Measurements from ENCODE around the gene GH1.

DNA sequence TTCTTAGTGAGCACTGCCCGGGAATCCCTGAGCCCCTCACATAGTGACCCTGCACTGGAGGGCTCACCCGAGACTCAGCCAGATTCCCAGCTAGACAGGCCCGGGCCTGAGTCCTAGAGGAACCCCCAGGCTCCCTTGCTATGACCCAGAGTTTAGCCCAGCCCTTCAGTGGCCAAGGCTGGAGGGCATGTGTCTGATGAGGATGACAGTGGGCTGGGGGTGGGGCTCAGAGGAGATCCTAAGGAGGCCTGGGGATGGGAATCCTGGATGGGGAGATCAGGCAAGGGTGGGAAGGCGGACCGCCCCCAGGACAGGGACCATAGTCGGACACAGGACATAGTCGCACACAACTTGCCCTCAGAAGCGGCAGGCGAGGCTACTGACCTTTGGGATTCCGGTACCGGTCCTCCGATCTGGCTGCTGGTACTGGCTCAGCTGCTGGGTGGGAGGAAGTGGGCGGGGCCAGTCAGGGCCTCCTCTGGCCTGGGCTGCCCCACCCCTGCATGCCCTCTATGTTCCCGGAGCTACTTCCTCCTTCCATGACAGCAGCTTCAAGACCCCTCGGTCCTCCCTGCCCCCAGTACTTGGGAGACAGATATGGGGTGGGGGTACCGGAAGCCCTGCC is 12.4 kb upstream of the GH1 start:
- TF ChIP-seq, protein P1, sequence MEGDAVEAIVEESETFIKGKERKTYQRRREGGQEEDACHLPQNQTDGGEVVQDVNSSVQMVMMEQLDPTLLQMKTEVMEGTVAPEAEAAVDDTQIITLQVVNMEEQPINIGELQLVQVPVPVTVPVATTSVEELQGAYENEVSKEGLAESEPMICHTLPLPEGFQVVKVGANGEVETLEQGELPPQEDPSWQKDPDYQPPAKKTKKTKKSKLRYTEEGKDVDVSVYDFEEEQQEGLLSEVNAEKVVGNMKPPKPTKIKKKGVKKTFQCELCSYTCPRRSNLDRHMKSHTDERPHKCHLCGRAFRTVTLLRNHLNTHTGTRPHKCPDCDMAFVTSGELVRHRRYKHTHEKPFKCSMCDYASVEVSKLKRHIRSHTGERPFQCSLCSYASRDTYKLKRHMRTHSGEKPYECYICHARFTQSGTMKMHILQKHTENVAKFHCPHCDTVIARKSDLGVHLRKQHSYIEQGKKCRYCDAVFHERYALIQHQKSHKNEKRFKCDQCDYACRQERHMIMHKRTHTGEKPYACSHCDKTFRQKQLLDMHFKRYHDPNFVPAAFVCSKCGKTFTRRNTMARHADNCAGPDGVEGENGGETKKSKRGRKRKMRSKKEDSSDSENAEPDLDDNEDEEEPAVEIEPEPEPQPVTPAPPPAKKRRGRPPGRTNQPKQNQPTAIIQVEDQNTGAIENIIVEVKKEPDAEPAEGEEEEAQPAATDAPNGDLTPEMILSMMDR (IDR thresholded peaks at IDR 0.05): no peak
- TF ChIP-seq POLR2AphosphoS5 (IDR thresholded peaks at IDR 0.05): no peak
